HG03039 (cell line): Measurements from ENCODE around the gene NPFFR2.
"Not testable (repeated sequence)": the region's sequence is repeated elsewhere in the genome, so short reads cannot be mapped to it uniquely, and the experiment has no call there.

Source experiments
- ATAC-seq: cut with Tn5 transposase; IDR thresholded peaks from one replicate; pipeline ENCODE4 v1.9.1; 2021; ENCODE audit warnings: mild to moderate bottlenecking, moderate library complexity; ENCODE audit not compliant: unreplicated experiment

Gene NPFFR2

DNA sequence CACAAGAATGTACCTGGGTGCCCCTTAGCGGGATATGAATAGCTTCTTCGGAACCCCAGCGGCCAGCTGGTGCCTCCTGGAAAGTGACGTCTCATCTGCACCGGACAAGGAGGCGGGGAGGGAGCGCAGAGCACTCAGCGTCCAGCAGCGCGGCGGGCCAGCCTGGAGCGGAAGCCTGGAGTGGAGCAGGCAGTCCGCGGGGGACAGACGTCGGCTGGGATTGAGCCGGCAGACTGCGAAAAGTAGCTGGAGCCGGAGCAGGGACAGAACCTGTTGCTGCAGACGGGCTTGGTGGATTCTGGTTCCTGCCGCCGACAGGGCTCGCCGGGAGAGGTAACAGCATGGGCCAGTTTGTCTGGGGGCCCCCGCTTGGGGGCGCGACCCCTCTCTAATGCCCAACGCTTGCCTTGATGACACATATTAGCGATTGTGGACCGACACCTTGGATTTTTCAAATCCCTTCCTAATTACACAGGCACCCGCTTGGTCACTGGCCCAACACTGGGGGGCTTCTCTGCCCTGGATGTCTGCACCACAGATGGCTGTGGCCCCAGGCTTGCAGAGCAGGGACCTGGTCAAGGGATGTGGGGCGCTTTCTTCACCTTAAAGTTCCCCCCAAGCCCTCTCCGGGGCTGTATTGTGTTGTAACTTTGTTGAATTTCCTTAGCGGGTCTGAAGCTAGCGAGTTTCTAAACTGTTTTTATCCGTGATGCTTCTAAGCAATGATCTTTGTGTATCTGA, at the start of gene NPFFR2:
TSS of gene NPFFR2 (plus strand) at position 133 of the 741 bp plus-strand sequence. CDS start 96,592 bp downstream, outside the sequence.
- no peak for ATAC-seq

DNA sequence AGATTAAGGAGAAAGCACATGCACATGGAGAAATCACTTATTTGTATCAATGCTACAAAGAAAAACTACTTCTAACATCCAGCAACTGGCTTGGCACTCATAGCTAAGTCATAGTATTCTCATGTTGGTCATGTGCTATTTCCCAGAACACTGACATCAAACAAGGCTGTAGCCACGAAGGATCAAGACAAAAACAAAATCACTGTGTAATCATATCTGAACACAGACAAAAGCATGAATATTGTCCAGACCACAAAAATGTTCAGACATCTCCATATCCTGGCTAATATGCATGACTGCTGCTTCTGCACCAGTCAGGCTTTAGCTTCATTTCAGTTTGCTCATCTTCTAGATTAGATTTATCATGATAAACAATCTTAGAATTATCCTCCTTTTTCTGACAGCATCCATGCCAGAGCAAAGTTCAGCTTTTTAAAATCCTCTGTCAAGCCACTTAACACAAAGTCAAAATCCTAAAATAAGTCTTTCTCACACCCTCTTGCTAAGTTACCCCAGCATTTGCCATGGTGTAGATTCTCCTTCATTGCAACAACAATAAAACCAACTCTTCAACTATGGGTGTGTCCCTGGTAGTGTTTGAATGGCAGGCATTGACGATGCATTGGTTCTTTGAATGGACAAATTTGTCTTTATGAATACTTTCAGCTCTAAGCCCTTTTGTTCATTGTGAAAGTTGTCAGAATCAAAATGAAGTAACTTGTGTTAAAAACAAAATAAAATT, 39.1 kb upstream of the NPFFR2 start:
- no peak for ATAC-seq

- no peak for ATAC-seq
Measured at GRCh38 chr4:71994559-71994958, 37.2 kb upstream of the NPFFR2 start.

GRCh38 chr4:71995297-71995696, 36.5 kb upstream of the NPFFR2 start:
- no peak for ATAC-seq

DNA sequence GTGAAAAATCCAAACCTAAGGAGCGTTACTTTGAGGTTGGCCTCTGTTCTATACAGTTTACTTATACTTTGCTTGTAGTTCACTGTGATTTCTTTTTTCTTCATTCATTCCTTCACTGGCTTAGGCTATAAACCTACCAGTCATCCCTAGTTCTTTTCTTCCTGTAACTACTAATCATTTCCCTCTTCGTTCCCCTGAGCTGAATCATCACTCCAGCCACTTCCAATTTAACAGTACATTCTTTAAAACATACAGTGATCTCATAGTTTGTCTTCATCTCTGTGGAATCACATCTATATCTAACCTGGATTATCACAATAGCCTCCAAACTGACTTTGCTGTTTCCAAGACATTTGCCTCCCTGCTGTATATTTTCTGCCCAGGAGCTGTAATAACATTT, 25.2 kb upstream of the NPFFR2 start:
- no peak for ATAC-seq

DNA sequence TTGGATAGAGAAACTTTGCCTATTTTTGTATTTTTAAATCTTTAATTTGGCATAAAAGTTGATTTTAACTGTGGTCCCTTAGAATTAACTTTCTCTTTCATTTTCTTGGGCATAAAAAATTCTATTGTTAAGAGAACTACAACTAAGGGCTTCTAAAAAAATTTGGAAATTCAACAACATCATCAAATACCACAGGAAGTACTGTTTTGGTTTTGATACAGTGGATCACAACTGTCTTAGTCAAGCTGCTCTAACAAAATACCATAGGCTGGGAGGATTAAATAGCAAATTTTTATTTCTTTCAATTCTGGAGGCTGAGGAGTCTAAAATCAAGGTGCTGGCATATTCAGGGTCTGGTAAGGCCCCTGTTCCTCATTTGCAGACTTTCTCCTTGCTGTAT, 19.9 kb upstream of the NPFFR2 start:
- ATAC-seq = no peak

GRCh38 chr4:72016011-72016410, 15.8 kb upstream of the NPFFR2 start:
- no peak for ATAC-seq

DNA sequence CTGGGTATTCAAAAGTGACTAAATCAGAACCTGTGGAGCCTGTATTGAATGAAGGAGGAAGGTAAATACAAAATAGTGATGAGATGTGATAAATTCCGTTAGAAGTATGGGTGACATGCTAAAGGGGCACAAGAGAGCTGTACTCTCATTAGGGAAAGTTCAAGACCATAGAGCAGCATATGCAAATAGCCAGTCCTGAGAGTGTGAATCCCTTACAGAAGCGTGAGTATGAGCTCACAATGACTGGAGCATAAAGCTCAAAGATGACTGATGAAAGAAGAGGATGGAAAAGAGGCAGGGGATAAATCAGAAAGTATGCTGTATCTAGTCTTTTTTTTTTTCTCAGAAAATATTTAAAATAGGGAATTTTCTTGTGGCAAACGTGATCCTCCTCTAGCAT, 12.1 kb upstream of the NPFFR2 start:
- no peak for ATAC-seq

DNA sequence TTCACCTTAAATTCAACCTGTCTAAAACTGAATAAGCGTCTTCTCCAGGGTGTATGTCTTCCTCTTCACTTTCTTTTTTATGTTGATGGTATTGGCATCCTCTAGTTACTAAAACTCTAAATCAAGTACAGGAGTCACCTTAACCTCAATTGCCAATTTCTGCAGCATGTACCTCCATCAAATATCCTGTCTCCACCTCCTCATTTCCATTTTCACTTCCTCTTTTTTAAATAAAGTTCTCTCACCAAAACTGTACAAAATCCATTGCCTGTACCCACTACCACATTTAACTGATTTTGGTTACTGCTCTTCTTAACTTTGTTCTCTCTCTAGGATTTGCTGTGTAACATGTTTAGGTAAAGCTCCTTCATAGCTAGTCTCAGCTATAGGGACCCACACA, 9.2 kb upstream of the NPFFR2 start:
- ATAC-seq = no peak

DNA sequence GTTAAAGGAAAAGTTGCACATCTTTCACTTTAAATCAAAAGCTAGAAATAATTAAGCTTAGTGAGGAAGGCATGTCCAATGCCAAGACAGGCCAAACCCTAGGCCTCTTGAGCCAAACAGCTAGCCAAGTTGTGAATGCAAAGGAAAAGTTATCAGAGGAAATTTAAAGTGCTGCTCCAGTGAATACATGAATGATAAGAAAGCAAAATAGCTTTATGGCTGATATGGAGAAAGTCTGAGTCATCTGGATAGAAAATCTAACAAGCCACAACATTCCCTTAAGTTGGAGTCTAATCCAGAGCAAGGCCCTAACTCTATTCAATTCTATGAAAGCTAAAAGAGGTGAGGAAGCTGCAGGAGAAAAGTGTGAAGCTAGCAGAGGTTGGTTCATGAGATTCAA, 23.8 kb downstream of the NPFFR2 start:
- no peak for ATAC-seq

GRCh38 chr4:72063726-72064125, 31.9 kb downstream of the NPFFR2 start:
- ATAC-seq = no peak

- ATAC-seq = no peak
Measured at GRCh38 chr4:72067051-72067450, 35.3 kb downstream of the NPFFR2 start.

DNA sequence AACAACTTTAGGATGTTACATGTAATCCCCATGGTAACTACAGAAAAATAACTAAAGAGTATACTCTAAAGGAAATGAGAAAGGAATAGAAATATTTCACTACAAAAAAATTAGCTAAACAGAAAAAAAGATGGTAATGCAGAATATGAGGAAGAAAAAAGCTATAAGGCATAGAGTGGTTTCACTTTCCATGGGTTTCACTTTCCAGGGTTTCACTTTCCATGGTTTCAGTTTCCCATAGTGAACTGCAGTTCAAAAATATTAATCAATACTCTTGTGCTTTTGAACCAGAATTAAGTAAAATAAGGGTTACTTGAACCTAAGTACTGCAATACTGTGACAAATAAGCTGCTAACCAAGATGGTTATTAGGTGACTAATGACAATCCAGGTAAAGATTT, 42.0 kb downstream of the NPFFR2 start:
- no peak for ATAC-seq

- ATAC-seq = no peak
Measured at GRCh38 chr4:72076562-72076961, 44.8 kb downstream of the NPFFR2 start.

DNA sequence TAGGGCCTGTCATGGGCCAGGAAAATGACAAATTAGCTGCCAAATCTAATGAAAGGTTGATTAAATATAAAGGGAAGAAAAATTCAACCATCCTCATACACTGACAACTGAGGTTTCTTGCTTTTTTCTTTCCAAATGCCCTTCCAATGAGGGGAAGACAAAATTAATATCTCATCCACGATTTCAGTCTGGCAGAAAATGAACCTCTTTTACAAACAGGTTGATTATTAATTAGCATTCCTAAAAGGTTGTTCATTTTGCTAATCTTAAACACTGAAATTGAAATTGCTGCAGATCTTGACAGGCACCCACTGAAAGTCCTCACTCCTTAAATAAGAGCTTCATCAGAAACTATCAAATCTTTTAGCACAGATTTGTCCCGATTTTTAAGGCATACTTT, 45.5 kb downstream of the NPFFR2 start:
- ATAC-seq = no peak

DNA sequence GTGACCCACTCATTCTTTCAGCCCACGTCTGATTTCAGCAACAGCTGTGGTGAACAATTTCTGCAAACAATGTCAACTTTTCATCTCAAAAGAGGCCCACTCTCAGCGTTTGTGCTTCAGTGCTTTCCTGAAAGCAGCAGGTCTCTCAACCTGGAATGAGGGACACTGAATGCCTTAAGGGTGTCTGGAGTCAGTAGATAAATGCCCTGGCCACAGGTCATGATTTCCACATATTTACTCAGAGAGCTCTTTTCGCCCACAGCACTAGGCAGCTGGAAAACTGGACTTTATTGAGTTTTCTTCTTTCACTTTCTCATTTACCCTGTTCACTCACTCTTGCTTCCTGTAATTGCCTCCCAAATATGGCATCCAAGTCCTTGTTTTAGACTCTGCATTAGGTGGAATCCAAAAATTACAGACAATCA, 52.8 kb downstream of the NPFFR2 start:
- ATAC-seq = no peak

DNA sequence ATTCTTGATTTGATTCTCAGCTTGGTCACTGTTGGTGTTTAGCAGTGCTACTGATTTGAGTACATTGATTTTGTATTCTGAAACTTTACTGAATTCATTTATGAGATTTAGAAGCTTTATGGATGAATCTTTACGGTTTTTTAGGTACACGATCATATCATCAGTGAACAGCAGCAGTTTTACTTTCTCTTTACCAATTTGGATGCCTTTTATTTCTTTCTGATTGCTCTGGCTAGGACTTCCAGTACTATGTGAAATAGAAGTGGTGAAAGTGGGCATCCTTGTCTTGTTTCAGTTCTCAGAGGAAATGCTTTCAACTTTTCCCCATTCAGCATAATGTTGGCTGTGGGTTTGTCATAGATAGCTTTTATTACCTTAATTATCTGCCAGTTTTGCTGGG, 58.8 kb downstream of the NPFFR2 start:
- ATAC-seq = not testable (repeated sequence)

DNA sequence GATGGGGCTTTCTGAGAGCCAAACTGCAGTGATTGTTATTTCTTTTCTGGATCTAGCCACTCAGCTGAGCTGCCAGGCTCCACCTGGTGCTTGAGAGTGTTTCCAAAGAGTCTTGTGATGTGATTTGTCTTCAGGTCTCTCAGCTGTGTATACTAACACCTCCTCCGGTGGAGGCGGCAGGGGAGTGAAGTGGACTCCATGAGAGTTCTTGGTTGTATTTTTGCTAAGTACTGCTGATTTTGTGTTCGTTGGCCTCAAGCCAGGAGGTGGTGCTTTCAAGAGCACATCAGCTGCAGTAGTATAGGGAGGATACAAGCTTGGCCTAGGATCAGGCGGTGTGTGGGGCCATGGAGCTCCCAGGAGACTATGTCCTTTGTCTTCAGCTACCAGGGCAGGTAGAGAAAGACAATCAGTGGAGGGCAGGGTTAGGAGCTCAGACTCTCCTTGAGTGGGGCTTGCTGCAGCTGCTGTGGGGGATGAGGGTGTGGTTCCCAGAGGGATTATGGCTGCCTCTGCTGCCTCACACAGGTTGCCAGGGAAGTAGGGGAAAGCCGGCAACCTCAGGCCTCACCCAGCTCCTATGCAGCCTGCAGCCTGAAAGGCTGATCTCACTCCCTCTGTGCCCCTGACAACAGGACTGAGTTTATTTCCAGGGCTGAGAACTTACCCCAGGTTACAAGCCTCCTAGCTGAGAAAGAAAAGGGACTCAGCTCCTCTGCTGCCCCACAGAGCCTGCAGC, 62.4 kb downstream of the NPFFR2 start:
- no peak for ATAC-seq

DNA sequence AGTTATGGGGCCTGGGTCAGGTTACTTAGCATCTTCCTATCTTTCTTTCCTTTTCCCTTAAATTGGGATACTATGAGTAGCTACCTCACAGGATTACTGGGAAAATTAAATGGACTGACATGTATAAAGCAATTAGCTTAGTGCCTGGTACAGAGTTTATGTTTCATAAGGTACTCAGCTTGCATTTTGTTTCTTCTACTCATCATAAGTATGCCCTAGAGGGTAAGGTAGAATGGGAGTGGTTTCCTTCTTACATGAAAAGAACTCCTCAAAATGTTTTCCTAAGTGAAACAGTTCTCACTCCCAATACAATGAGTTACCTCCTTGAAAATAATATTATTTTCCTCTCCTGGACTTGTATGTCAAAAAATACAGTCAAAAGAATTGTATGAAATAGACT, 75.7 kb downstream of the NPFFR2 start:
- no peak for ATAC-seq

DNA sequence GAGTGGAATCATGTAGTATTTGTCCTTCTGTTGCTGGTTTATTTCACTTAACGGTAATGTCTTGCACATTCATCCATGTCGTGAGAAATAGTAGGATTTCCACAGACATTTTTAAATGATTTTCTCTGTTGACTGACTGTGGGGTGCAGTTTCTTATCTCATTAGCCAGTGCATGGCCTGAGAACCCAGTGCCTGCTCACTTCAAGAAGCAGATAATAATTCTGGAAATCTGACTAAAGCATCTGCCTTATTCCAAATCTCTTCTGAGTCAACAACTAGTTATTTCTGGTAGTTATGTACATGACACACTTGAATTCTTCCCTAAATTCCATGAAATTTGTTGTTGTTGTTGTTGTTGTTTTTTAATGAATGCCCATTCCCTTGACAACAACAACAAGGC, 77.6 kb downstream of the NPFFR2 start:
- no peak for ATAC-seq

GRCh38 chr4:72109959-72110497, 78.2 kb downstream of the NPFFR2 start:
- no peak for ATAC-seq
